Activated naive CD8-positive, alpha-beta T cell treated with anti-CD3 and anti-CD28 coated beads, Interleukin-2, amount 50 U/mL, for 24 hours (primary cell): ENCODE results near the gene NLRP1.

Experiments
- ATAC-seq: fragments of 150-1000 bp; cut with Tn5 transposase; one replicate; pipeline ENCODE4 v1.10.0; 2021
- DNase-seq: peaks from one replicate; pipeline ENCODE4 v3.0.0; 2021
- H3K27ac Mint-ChIP-seq: one replicate; pipeline ENCODE4 v1.8.0; 2021; ENCODE audit warnings: mild to moderate bottlenecking, mixed read lengths
- H3K27me3 Mint-ChIP-seq: one replicate; pipeline ENCODE4 v1.8.0; 2021; ENCODE audit warnings: mixed read lengths
- H3K36me3 Mint-ChIP-seq: one replicate; pipeline ENCODE4 v1.8.0; 2021; ENCODE audit warnings: low read depth, mixed read lengths
- H3K4me1 Mint-ChIP-seq: one replicate; pipeline ENCODE4 v1.8.0; 2021; ENCODE audit warnings: mixed read lengths
- H3K4me3 Mint-ChIP-seq: one replicate; pipeline ENCODE4 v1.8.0; 2021; ENCODE audit warnings: mild to moderate bottlenecking, moderate library complexity, mixed read lengths
- H3K9me3 Mint-ChIP-seq: one replicate; pipeline ENCODE4 v1.8.0; 2021; ENCODE audit warnings: mixed read lengths

NLRP1 gene

DNA sequence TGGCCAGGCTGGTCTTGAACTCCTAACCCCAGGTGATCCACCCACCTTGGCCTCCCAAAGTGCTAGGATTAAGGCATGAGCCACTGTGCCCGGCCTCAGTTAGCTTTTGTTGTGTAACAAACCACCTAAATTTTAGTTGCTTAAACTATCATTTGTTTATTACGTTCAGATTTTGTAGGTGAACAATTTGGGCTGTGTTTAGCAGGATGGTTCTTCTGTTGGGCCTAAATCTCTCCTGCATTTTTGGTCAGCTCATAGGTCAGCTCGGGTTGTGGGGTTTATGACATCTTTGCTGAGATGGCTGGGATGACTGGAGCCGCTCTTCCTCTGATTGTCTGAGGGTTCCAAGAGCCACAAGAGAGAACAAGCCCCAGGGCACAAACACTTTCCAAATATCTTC is 21.1 kb upstream of the NLRP1 start:
- Mint-ChIP-seq H3K4me3 (no peak overlapping the region), H3K27me3 (peaks cover 18% of the 10 kb centered on the region), H3K9me3 (no peaks in the 10 kb centered on the region), H3K36me3 (no peaks in the 10 kb centered on the region), H3K4me1 (no peaks in the 10 kb centered on the region), H3K27ac (no peak overlapping the region)
- DNase-seq, result no peak
- no peak for ATAC-seq

DNA sequence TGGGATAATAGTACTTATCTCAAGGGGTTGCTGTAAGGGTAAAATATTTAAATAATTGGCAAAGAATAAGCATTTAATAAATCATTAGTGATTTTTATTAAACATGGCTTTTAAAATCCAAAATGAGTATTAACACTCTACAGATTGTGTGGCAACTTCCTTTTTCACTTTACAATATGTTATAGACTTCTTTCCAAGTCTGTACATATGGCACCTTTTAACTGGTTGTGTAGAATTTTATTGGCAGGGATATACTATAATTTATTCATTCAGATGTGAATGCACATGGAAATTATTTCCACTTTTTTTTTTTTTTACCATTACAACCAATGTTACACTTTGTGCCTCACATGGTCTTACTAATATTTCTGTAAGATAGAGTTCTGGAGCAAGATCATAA is 15.7 kb upstream of the NLRP1 start:
- no peaks in the 10 kb centered on the region for H3K4me1 Mint-ChIP-seq
- H3K27me3 Mint-ChIP-seq, result peaks cover 38% of the 10 kb centered on the region
- DNase-seq, result no peak
- no peak overlapping the region for H3K27ac Mint-ChIP-seq
- no peak for ATAC-seq
- H3K36me3 Mint-ChIP-seq, result no peaks in the 10 kb centered on the region
- H3K4me3 Mint-ChIP-seq, result no peak overlapping the region
- no peaks in the 10 kb centered on the region for H3K9me3 Mint-ChIP-seq

DNA sequence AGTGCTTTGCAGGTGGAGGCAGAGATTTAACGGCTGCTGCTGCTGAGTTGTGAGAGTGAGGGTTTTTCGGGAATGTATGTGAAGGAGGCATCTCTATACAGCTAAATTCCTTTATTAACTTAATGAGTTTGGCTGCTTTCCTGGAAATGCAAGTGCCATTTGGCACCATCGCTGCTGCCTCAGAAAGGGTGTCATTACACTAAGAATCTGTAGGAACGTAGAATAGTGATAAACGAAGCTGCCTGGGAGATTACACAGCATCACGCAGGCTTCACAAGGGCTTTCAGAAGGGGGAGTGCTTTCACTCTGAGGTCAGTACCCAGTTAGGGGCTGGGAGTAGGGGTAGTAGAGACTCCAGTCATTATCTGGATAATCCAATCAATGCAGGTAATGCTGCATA is 14.1 kb upstream of the NLRP1 start:
- H3K4me1 Mint-ChIP-seq, result no peaks in the 10 kb centered on the region
- H3K9me3 Mint-ChIP-seq, result no peaks in the 10 kb centered on the region
- H3K27ac Mint-ChIP-seq, result no peak overlapping the region
- no peaks in the 10 kb centered on the region for H3K36me3 Mint-ChIP-seq
- ATAC-seq, result no peak
- H3K27me3 Mint-ChIP-seq, result peaks cover 39% of the 10 kb centered on the region
- DNase-seq, result no peak
- H3K4me3 Mint-ChIP-seq, result no peak overlapping the region

DNA sequence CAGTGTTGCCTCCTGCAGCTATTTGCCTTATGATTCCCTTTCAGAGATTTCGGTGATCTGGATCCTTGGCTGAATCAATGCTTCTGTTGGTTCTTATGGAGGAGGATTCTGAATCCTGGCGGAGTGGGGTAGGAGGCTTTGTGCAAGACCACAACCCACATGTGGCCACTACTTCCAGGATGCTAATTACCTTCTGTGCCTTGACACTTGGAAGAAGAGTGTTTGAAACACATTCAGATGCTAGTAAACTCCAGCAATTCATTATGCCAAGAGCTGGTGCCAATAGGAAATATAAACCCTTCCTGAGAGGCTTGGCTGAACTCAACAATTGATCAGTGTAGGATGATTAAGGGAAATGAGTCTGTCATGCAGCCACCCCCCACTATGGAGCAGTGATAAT is 12.1 kb upstream of the NLRP1 start:
- no peaks in the 10 kb centered on the region for H3K9me3 Mint-ChIP-seq
- no peak overlapping the region for H3K4me3 Mint-ChIP-seq
- peaks cover 34% of the 10 kb centered on the region for H3K27me3 Mint-ChIP-seq
- ATAC-seq (no peak), DNase-seq (no peak)
- no peaks in the 10 kb centered on the region for H3K4me1 Mint-ChIP-seq
- H3K27ac Mint-ChIP-seq, result no peak overlapping the region
- H3K36me3 Mint-ChIP-seq, result no peaks in the 10 kb centered on the region

DNA sequence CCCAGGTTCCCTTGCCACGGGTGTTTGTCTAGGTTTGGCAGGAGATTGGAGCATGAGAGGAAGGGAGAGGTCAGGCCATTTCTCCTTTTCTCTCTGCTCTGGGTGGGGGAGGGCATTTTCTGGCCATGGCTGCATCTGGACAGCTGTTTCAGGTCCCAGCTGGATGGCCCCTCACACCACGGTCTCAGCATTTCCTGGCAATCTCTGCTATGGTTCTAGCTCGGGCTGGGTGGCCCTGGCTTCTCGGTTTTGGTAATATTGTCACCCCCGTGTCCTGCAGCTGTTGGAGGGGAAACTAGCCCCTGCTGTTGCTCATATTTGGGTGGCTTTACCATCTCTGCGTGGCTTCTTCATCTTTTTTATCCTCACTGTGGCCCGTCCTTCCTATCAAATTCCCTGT is 11.5 kb upstream of the NLRP1 start:
- ATAC-seq (no peak), DNase-seq (no peak)
- Mint-ChIP-seq H3K9me3 (no peaks in the 10 kb centered on the region), H3K4me3 (no peak overlapping the region), H3K27me3 (peaks cover 31% of the 10 kb centered on the region), H3K4me1 (no peaks in the 10 kb centered on the region), H3K27ac (no peak overlapping the region), H3K36me3 (no peaks in the 10 kb centered on the region)

DNA sequence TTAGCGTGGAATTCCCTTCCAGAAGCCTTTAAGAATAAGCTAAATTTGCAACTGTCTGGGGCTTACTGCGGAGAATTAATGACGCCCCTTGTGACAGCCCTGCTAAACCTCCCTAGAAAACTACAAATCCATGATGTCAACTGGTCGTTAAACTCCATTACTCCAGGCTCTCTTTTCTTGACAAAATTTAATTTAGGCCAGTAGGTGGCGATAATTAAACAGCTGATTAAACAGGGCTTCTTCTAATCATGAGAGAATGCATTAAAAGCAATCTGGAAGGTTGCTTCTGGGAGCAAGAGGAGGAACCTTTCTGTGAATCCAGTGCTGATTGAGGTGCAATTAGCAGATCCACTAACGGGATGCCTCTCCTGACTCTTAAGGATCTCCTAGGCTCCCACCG is 8.1 kb upstream of the NLRP1 start:
- Mint-ChIP-seq H3K4me1 (peaks cover under 1% of the 10 kb centered on the region), H3K27me3 (peaks cover 14% of the 10 kb centered on the region), H3K9me3 (no peaks in the 10 kb centered on the region), H3K4me3 (no peak overlapping the region), H3K36me3 (no peaks in the 10 kb centered on the region), H3K27ac (no peak overlapping the region)
- ATAC-seq (no peak), DNase-seq (no peak)

DNA sequence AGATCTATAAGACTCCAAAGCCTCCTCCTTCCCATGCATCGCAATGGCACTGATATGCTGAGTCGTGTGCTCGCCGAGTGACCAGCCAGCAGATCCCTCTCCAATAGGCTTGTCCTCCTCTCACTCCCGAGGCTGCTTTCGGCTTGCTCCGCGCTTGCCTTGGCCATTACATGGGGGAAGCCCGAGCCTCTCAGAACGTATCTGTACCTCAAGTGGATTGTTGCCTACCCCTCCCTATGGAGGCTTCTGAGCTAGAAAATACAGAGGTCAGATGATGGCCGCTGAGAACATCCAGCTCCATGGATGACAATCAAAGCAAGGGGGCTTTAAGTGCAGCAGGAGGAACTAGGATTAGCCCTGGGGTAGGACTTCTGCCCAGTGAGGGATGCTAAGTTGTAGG is 7.7 kb upstream of the NLRP1 start:
- no peak overlapping the region for H3K27ac Mint-ChIP-seq
- ATAC-seq, result no peak
- DNase-seq, result no peak
- H3K4me1 Mint-ChIP-seq, result peaks cover 5% of the 10 kb centered on the region
- H3K27me3 Mint-ChIP-seq, result peaks cover 12% of the 10 kb centered on the region
- H3K36me3 Mint-ChIP-seq, result no peaks in the 10 kb centered on the region
- no peak overlapping the region for H3K4me3 Mint-ChIP-seq
- H3K9me3 Mint-ChIP-seq, result no peaks in the 10 kb centered on the region

DNA sequence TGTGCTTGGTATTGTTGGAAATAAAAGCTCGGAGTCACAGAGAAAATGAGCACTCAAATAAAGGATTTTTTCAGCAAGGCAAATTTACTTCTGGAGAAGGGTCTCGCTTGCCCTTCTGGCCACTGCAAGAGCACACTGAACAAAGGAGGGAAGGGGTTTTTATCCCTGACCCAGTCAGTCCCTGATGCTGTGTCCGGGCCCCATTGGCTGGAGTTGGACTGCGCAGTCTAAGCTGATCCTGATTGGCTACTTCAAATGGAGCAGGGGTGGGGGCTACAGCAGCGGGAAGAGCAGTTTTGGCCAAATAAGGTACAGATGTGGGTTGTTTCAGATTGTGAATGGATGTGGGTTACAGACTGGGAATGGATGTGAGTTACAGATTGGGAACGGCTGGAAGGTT is 4.3 kb upstream of the NLRP1 start:
- no peaks in the 10 kb centered on the region for H3K9me3 Mint-ChIP-seq
- H3K27me3 Mint-ChIP-seq, result peaks cover 3% of the 10 kb centered on the region
- no peak for DNase-seq
- peaks cover 35% of the 10 kb centered on the region for H3K4me1 Mint-ChIP-seq
- H3K4me3 Mint-ChIP-seq, result no peak overlapping the region
- no peak for ATAC-seq
- H3K27ac Mint-ChIP-seq, result no peak overlapping the region
- H3K36me3 Mint-ChIP-seq, result no peaks in the 10 kb centered on the region

DNA sequence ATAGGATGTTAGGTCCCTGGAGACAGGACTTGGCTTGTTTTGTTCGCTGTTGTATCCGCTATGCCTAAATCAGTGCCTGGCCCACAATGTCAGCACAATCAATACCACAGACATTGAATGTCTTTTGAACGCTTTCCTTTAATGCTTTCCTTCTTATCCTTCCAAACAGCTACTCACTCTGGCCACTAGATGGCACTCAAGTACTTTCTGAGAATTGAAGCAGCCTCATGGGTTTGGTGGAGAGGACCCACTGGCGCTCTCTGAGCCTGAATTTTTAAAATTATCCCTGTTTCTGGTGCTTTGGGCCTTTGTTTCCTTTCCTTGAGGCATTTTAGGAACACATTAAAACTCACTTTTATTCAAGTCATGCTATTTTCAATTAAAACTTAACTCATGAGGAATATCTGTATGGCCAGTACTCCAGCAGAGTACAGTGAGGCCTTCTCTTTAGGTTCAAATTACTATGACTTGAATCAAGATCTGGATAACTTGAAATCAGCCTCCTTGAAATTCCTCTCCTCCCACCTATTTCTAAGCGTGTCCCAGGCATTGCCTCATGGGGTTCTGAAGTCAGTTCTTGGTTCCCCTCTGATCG is 3.2 kb upstream of the NLRP1 start:
- DNase-seq, result peak; percentile 35
- no peaks in the 10 kb centered on the region for H3K36me3 Mint-ChIP-seq
- H3K27me3 Mint-ChIP-seq, result peaks cover 3% of the 10 kb centered on the region
- ATAC-seq, result no peak
- no peaks in the 10 kb centered on the region for H3K9me3 Mint-ChIP-seq
- H3K4me1 Mint-ChIP-seq, result peaks cover 44% of the 10 kb centered on the region
- no peak overlapping the region for H3K4me3 Mint-ChIP-seq
- H3K27ac Mint-ChIP-seq, result no peak overlapping the region

DNA sequence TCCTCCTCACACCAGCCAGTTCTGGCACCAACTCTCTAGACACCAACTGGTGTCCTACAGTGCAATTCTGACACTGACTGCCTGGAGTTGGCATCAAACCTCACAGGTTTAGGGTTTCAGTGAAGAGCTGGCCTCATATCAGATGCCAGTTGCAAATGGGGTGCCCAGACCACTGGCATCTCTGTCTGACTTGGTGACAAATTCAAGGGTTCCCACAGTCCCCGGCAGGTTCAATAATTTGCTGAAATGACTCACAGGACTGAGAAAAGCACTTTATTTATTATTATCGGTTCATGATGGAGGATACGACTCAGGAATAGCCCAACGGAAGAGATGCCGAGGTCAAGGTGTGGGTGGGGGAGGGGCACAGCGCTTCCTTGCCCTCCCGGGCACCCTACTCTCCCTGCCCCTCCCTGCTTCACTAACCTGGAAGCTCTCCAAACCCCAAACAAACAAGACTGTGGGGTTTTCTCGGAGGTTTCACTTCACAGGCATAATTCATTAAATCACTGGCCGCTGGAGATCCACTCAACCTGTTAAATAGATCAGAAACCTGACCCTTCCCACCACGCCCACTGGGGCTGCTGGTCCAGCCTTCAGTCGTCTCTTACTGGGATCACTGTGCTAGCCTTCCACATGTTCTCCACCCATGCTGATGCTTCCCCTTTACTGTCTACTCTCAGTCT is 1.7 kb upstream of the NLRP1 start:
- no peak overlapping the region for H3K4me3 Mint-ChIP-seq

DNA sequence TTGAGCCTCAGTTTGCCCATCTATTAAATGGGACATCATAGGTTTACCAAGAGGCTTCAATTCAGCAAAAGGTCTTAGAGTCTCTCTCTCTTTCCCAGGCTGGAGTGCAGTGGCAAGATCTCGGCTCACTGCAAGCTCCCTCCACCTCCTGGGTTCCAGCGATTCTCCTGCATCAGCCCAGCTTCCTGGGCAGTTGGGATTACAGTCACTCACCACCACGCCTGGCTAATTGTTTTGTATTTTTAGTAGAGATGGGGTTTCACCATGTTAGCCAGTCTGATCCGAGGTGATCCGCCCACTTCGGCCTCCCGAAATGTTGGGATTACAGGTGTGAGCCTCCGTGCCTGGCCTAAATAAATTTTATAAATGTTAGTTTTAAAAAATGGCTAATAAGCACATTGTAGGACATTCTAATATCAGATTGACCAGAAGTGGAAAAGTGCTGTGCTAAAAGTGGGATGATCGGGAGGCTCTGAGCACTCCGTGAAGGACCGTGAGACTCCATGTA is 1.0 kb upstream of the NLRP1 start:
- no peak for DNase-seq
- peak overlapping the region; percentile 88 for H3K27ac Mint-ChIP-seq
- peak overlapping the region; percentile 88 for H3K4me3 Mint-ChIP-seq

More for the DNA sequence above, 1.7 kb upstream of the NLRP1 start:
- peak; percentile 18 for DNase-seq
- peak overlapping the region; percentile 88 for H3K27ac Mint-ChIP-seq
- peaks cover 4% of the 10 kb centered on the region for H3K36me3 Mint-ChIP-seq
- no peaks in the 10 kb centered on the region for H3K9me3 Mint-ChIP-seq
- H3K4me1 Mint-ChIP-seq, result peaks cover 59% of the 10 kb centered on the region
- H3K27me3 Mint-ChIP-seq, result peaks cover under 1% of the 10 kb centered on the region
- no peak for ATAC-seq

DNA sequence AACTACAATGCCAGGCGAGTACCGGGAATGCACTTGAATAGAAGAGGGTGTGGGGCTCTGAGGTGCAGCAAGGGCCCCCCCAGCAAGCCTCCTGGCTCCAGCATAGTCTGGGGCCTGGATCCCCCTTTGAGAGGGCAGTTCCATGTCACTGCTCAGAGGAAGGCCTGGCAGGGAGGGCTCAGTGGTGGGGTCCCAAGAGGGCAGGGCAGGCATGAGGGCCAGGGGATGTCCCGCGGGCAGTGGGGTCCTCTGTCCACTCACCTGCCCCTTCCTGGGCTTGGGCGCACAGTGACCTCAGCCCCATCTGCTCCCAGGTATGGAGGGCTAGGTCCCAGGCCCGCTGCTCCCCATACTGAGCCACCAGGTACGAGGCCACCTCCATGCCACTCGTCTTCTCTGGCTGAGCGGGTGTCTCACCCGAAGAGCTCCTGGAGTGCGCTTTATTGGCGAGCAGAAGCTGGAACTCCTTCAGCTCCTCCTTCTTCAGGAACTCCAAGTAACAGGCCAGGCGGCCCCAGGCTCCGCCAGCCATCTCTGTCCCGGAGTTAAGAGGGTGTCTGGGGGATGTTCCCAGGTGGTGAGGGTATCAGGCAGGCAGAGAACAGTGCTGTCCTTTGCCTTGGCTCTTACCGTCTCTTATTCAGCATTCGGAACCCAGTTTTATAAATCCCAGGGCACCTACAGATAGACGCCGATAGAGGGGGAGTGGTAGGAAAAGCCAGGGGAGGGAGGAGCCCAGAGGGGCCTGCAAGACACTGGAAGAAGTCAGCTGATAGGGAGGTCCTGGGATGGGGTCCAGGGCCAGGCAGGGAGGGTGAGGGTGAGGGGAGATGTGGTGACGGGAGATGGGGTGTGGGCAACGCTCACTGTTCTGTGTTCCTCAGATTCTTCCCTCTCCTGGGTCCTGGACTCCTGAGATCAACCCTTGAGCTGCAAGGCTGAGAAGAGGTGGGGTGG is 605 bp downstream of the NLRP1 start:
- Mint-ChIP-seq H3K4me1 (peaks cover 78% of the 10 kb centered on the region), H3K27ac (peak overlapping the region; percentile 88), H3K4me3 (peak overlapping the region; percentile 88), H3K9me3 (peaks cover 7% of the 10 kb centered on the region), H3K36me3 (peaks cover 22% of the 10 kb centered on the region), H3K27me3 (no peaks in the 10 kb centered on the region)
- peak; percentile 22 for DNase-seq
- ATAC-seq, result peak; percentile 9

More for the DNA sequence above, 1.0 kb upstream of the NLRP1 start:
- ATAC-seq, result no peak
- H3K27me3 Mint-ChIP-seq, result no peaks in the 10 kb centered on the region
- peaks cover 7% of the 10 kb centered on the region for H3K36me3 Mint-ChIP-seq
- no peaks in the 10 kb centered on the region for H3K9me3 Mint-ChIP-seq
- peaks cover 66% of the 10 kb centered on the region for H3K4me1 Mint-ChIP-seq

DNA sequence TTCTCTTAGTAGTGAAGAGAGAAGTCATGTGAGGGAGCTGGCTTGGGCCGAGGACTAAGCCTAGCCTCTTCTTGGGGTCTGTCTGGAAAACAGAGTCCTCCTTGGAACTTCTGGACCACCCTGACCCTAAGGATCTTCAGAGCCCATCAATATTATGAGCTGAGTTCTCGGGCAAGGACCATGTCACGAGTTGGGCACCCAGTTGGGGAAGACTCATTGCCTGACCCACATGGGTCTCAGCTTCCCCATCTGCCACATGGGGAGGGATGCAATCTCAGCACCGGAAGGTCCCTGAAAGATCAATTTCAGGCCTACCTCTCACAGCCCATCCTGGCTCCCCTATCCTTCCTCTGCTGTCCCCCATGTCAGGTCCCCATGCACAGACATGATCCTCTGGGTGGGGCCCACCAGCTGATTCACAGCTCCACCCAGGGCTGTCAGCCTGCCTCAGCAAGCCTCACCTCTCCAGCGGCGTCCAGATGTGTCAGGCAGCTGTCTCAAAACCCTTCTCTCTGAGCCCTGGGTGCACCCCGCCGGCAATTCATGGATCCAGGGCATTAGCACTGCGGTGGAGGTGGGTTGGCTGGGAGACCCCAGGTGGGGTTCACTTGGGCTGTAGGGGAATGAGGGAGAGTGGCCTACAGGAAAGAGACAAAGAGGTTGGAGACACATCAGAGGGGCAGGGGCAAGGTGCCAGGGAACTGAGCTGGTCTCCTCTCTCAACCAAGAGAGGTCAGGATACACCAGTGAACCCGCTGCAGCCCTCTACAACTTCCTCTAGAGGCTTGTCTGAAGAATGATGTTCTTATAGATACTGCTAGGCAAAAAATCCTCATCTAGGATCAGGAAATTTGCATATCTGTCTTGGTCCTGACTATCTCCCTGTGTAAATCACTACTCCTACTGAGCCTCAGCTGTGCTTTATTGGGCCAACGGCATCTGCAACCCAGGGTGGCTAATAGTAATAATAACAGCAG is 1.8 kb downstream of the NLRP1 start:
- H3K4me1 Mint-ChIP-seq, result peaks cover 79% of the 10 kb centered on the region
- no peaks in the 10 kb centered on the region for H3K27me3 Mint-ChIP-seq
- ATAC-seq (no peak), DNase-seq (no peak)
- H3K27ac Mint-ChIP-seq, result peak overlapping the region; percentile 43
- peaks cover 30% of the 10 kb centered on the region for H3K36me3 Mint-ChIP-seq
- peak overlapping the region; percentile 88 for H3K4me3 Mint-ChIP-seq
- H3K9me3 Mint-ChIP-seq, result peaks cover 7% of the 10 kb centered on the region

DNA sequence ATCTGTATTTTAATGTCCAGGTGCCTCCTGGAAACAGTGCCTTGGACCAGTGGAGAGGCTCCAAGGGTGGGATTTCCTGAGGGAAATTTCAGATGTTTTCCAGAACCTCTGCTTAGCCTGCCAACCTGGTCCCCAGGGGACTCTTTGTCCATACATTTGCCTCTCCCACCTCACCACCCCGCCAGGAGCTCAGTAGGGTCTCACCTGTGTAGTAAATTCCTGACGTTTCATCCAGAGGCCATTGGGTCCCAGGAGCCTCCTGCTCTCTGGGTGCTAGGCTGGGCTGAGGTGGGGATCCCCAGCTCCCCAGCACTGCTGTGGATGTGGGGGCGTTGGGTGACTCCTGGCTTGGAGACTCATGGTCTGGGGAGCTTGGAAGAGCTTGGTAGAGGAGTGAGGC is 2.7 kb downstream of the NLRP1 start:
- H3K4me3 Mint-ChIP-seq, result no peak overlapping the region

More for the DNA sequence above, 2.7 kb downstream of the NLRP1 start:
- Mint-ChIP-seq H3K36me3 (peaks cover 36% of the 10 kb centered on the region), H3K4me1 (peaks cover 78% of the 10 kb centered on the region), H3K9me3 (peaks cover 7% of the 10 kb centered on the region), H3K27ac (no peak overlapping the region), H3K27me3 (no peaks in the 10 kb centered on the region)
- no peak for DNase-seq
- ATAC-seq, result no peak
